Neural cell (in vitro differentiated cells): ENCODE data around the gene MALAT1.

Experiments used
- EP300 ChIP-seq: fragments of 450-650 bp; conservative IDR thresholded peaks from 2 replicates; pipeline ENCODE4 v1.6.1; 2014; ENCODE audit warnings: antibody characterized with exemption, mild to moderate bottlenecking, moderate library complexity; ENCODE audit not compliant: poor library complexity, severe bottlenecking
- EZH2 ChIP-seq: fragments of 200-600, 300-800 bp; shearing (Covaris generic), sonication (generic); IDR thresholded peaks from 2 replicates; pipeline ENCODE4 v1.6.1; 2014; ENCODE audit warnings: antibody characterized with exemption, low read length, borderline replicate concordance, mild to moderate bottlenecking; ENCODE audit not compliant: insufficient read depth, poor library complexity, severe bottlenecking
- RAD21 ChIP-seq: fragments of 450-650 bp; conservative IDR thresholded peaks from 2 replicates; pipeline ENCODE4 v1.6.1; 2014; ENCODE audit warnings: antibody characterized with exemption, mild to moderate bottlenecking, moderate library complexity
- TAF1 ChIP-seq: IDR thresholded peaks from 2 replicates; pipeline ENCODE4 v1.6.1; 2012; ENCODE audit warnings: low read depth
- TF ChIP-seq, protein P1 (sequence below): fragments of 450-650 bp; IDR thresholded peaks from 2 replicates; pipeline ENCODE4 v1.5.1; 2014; ENCODE audit warnings: antibody characterized with exemption, mild to moderate bottlenecking, moderate library complexity; ENCODE audit not compliant: poor library complexity, severe bottlenecking
- TF ChIP-seq, protein P2 (sequence below): IDR thresholded peaks from 2 replicates; pipeline ENCODE4 v1.6.1; 2012; ENCODE audit warnings: borderline replicate concordance

GRCh38 chr11:65529475-65530156 lies 30.8 kb downstream of the MALAT1 start:
- no peak for TF ChIP-seq TAF1
- TF ChIP-seq, protein P1, sequence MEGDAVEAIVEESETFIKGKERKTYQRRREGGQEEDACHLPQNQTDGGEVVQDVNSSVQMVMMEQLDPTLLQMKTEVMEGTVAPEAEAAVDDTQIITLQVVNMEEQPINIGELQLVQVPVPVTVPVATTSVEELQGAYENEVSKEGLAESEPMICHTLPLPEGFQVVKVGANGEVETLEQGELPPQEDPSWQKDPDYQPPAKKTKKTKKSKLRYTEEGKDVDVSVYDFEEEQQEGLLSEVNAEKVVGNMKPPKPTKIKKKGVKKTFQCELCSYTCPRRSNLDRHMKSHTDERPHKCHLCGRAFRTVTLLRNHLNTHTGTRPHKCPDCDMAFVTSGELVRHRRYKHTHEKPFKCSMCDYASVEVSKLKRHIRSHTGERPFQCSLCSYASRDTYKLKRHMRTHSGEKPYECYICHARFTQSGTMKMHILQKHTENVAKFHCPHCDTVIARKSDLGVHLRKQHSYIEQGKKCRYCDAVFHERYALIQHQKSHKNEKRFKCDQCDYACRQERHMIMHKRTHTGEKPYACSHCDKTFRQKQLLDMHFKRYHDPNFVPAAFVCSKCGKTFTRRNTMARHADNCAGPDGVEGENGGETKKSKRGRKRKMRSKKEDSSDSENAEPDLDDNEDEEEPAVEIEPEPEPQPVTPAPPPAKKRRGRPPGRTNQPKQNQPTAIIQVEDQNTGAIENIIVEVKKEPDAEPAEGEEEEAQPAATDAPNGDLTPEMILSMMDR: no peak
- no peak for TF ChIP-seq EP300
- TF ChIP-seq, protein P2, sequence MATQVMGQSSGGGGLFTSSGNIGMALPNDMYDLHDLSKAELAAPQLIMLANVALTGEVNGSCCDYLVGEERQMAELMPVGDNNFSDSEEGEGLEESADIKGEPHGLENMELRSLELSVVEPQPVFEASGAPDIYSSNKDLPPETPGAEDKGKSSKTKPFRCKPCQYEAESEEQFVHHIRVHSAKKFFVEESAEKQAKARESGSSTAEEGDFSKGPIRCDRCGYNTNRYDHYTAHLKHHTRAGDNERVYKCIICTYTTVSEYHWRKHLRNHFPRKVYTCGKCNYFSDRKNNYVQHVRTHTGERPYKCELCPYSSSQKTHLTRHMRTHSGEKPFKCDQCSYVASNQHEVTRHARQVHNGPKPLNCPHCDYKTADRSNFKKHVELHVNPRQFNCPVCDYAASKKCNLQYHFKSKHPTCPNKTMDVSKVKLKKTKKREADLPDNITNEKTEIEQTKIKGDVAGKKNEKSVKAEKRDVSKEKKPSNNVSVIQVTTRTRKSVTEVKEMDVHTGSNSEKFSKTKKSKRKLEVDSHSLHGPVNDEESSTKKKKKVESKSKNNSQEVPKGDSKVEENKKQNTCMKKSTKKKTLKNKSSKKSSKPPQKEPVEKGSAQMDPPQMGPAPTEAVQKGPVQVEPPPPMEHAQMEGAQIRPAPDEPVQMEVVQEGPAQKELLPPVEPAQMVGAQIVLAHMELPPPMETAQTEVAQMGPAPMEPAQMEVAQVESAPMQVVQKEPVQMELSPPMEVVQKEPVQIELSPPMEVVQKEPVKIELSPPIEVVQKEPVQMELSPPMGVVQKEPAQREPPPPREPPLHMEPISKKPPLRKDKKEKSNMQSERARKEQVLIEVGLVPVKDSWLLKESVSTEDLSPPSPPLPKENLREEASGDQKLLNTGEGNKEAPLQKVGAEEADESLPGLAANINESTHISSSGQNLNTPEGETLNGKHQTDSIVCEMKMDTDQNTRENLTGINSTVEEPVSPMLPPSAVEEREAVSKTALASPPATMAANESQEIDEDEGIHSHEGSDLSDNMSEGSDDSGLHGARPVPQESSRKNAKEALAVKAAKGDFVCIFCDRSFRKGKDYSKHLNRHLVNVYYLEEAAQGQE: no peak
- no peak for TF ChIP-seq EZH2
- TF ChIP-seq RAD21: no peak
